Measurements from ENCODE around the gene CENATAC. TPM values are rescaled to one million over a fixed set of nuclear protein-coding genes. Genes with fewer than 3 reads are reported as not detected.
"Not testable (repeated sequence)": the region's sequence is repeated elsewhere in the genome, so short reads cannot be mapped to it uniquely, and the experiment has no call there.

Gene CENATAC
- total RNA-seq, 4 donors from 2014 or later: 36.9 to 66.9 (median 50.9) TPM

DNA sequence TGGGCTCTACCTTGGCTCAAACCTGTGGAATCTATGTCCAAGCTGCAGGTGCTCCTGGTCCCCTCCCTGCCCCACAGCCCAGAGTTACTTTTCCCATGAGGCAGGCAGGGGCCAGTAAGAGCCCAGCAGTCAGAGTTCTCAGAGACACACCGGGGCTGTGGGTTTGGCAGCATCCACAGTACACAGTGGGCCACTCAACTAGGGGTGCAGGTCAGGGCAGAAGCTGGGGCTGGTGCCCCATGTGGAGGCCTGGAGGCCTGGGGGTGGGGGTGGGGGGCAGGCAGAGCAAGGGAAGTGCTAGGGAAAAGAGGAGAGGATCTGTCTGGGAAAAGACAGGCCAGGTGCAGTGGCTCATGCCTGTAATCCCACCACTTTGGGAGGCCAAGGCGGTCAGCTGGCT lies 39.4 kb upstream of the CENATAC start:
- DNase-seq (ENCODE audit: low spot score) (no peak), ATAC-seq (ENCODE audit: low FRiP score) (no peak)
- TF ChIP-seq CTCF (IDR thresholded peaks at IDR 0.05): no peak

DNA sequence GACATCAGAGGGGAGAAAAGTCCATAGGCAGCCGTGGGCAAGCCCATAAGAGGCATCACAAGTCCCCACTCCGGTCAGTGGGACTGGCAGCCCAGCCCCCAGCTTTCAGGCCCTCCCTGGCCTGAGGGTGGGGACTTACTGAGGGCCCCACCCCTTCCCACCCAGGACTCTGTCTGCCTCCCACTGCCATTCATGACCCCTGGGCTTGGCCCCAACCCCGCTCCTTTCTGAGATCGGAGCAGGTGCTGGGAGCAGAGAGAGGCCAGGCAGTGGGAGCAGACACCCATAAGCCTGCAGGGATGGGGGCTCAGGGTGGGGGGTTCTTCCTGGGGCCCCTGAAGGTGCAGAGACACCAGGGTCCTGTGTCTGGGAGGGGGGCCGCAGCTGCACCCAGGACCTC lies 36.7 kb upstream of the CENATAC start:
- ATAC-seq (ENCODE audit: low FRiP score) (no peak), DNase-seq (ENCODE audit: low spot score) (no peak)
- TF ChIP-seq CTCF (IDR thresholded peaks at IDR 0.05): no peak

- TF ChIP-seq CTCF (IDR thresholded peaks at IDR 0.05): no peak
- ATAC-seq (ENCODE audit: low FRiP score) (no peak), DNase-seq (ENCODE audit: low spot score) (no peak)
Measured at GRCh38 chr11:118961591-118961990, 36.3 kb upstream of the CENATAC start.

DNA sequence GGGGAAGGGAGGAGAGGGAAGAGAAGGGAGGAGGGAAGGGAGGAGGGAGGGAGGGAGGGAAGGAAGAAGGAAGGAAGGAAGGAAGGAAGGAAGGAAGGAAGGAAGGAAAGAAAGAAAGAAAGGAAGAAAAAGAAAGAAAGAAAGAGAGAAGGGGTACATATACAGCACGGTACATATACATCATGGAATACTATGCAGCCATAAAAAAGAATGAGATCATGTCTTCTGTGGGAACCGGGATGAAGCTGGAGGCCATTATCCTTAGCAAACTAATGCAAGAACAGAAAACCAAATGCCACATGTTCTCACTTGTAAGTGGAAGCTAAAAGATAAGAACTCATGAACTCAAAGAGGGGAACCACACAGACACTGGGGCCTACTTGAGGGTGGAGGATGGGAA lies 28.4 kb upstream of the CENATAC start:
- not testable (repeated sequence) for DNase-seq (ENCODE audit: low spot score); ATAC-seq (ENCODE audit: low FRiP score)

DNA sequence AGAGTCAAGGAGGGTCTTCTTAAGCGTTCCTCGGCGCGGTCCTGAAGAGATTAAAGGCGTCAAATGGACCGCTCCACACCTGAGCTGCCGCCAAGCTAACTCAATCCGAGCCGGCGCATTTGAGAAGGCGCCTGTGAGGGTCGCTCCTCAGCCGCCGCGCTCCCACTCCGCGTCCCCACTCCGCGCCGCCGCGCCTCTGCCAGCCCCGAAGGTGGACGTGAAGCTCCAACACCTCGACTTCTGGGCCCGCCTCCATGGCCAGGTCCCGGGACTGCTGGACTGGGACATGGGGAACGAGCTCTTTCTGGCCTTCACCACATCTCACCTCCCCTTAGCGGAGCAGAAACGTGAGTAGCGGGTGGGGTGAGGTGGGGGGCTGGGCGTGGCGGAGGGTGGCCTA lies 26.3 kb upstream of the CENATAC start, which contains the start of gene FOXR1:
TSS of gene FOXR1 (plus strand) at position 116 of the 400 bp plus-strand sequence. CDS start at position 287, 171 bp downstream.
- no peak for TF ChIP-seq CTCF (IDR thresholded peaks at IDR 0.05)
- DNase-seq (ENCODE audit: low spot score) (no peak), ATAC-seq (ENCODE audit: low FRiP score) (no peak)

GRCh38 chr11:118973985-118974384 lies 24.0 kb upstream of the CENATAC start:
- no peak for DNase-seq (ENCODE audit: low spot score)
- ATAC-seq (ENCODE audit: low FRiP score): no peak
- TF ChIP-seq CTCF (IDR thresholded peaks at IDR 0.05): no peak

DNA sequence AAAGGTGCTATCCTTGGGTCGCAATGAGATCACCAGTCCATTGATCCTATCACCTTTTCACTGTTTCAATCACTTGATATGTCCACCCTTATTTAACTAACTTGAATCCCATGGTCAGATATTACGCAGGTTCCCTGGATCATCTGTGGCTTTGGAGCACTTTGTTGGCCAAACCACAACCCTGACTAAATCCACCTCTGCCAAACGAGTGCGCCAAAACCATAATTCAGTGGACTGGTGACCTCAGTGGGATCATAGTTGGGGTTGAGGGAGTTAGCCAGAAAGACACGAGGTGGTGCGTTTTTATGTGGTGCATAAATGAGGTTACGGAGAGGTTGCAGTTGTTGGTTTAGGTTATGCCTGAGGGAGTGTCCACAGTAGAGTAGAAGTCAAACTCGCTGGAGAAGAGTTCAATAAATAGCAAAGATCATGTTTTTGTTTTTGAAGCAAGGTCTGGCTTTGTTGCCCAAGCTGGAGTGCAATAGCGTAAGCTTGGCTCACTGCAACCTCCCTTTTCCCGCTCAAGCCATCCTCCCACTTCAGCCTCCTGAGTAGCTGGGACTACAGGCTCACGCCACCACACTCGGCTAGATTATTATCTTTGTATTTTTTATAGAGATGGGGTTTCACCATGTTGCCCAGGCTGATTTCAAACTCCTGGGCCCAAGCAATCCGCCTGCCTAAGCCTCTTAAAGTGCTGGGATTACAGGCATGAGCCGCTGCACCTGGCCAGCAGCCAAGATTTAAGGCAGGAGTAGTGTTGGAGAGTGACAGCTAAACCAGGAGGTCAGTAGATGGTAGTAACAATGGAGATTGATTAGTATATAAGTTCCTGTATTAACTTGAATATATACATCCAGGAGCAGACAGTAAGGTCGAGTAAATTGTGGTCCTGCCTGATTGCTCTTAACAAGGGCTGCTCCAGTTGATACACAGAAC lies 21.9 kb upstream of the CENATAC start:
- no peak for TF ChIP-seq CTCF (IDR thresholded peaks at IDR 0.05)
- no peak for DNase-seq (ENCODE audit: low spot score)
- no peak for ATAC-seq (ENCODE audit: low FRiP score)

All from omental fat pad (tissue), 4 donors.